Tibial artery (tissue), 4 donors: Measurements from ENCODE around the gene MAPKAP1.
A peak's percentile ranks its signal among the peaks of the same experiment; 100 is the strongest.

Experiments used
- DNase-seq, 2 donors: peaks; one replicate each; pipeline ENCODE4 v3.0.0-alpha.2; 2019
- H3K27ac ChIP-seq, 2 donors: fragments of 200-600 bp; sonication (generic) in 1 of 2; 1 replicate in 1 of 2; 2 replicates in 1 of 2; pipeline ENCODE4 v1.5.1; 2018 to 2019; ENCODE audit warnings: mild to moderate bottlenecking in 1 of 2
- H3K27me3 ChIP-seq, 2 donors: fragments of 200-600 bp; sonication (generic) in 1 of 2; one replicate each; pipeline versions ENCODE4 v1.5.1 to v1.6.0; 2016 to 2019
- H3K36me3 ChIP-seq, 3 donors: fragments of 200-600 bp; sonication (generic) in 2 of 3; one replicate each; pipeline ENCODE4 v1.5.1; 2016 to 2019; ENCODE audit warnings: mild to moderate bottlenecking in 2 of 3
- H3K4me1 ChIP-seq, 4 donors: fragments of 200-600 bp; sonication (generic) in 2 of 4; 1 replicate in 3 of 4; 2 replicates in 1 of 4; pipeline ENCODE4 v1.5.1; 2016 to 2019
- H3K4me3 ChIP-seq, 2 donors: fragments of 200-600 bp; sonication (generic) in 1 of 2; 1 replicate in 1 of 2; 2 replicates in 1 of 2; pipeline ENCODE4 v1.5.1; 2018 to 2019; ENCODE audit warnings: mild to moderate bottlenecking in 2 of 2
- H3K9me3 ChIP-seq, 3 donors: fragments of 200-600 bp; sonication (generic) in 1 of 3; one replicate each; pipeline ENCODE4 v1.5.1; 2016 to 2019
- intact Hi-C: fragments of 100-400 bp; cut with DNase I; formaldehyde crosslinking; loops from one replicate; pipeline ENCODE4 v1.15.0; 2023; ENCODE audit warnings: low total_unique reads
- TF ChIP-seq, protein P1 (sequence below), 2 experiments: fragments of 200-600 bp in 1 of 2; fragments of 450-650 bp in 1 of 2; IDR thresholded peaks; one replicate each; pipeline ENCODE4 v1.5.1; 2017 to 2019; ENCODE audit warnings: antibody characterized with exemption in 2 of 2, mild to moderate bottlenecking in 1 of 2, moderate library complexity in 1 of 2

Gene MAPKAP1

GRCh38 chr9:125747053-125747764, 40.2 kb upstream of the MAPKAP1 start, which contains the start of gene PBX3:
Gene PBX3 (plus strand): TSS chr9:125747373.
- TF ChIP-seq, protein P1, sequence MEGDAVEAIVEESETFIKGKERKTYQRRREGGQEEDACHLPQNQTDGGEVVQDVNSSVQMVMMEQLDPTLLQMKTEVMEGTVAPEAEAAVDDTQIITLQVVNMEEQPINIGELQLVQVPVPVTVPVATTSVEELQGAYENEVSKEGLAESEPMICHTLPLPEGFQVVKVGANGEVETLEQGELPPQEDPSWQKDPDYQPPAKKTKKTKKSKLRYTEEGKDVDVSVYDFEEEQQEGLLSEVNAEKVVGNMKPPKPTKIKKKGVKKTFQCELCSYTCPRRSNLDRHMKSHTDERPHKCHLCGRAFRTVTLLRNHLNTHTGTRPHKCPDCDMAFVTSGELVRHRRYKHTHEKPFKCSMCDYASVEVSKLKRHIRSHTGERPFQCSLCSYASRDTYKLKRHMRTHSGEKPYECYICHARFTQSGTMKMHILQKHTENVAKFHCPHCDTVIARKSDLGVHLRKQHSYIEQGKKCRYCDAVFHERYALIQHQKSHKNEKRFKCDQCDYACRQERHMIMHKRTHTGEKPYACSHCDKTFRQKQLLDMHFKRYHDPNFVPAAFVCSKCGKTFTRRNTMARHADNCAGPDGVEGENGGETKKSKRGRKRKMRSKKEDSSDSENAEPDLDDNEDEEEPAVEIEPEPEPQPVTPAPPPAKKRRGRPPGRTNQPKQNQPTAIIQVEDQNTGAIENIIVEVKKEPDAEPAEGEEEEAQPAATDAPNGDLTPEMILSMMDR (IDR thresholded peaks at IDR 0.05), result no peak
- H3K36me3 ChIP-seq, result no peaks in the 10 kb centered on the region
- peak within 1 kb of the TSS; percentile 83 to 85 for H3K27ac ChIP-seq
- no peaks in the 10 kb centered on the region for H3K9me3 ChIP-seq
- intact Hi-C loops, result loop anchor here (5.0 kb wide), 1 partner anchor 40 kb away; the partner anchor contains the start of gene MAPKAP1
- peak within 1 kb of the TSS; percentile 85 to 97 for H3K4me3 ChIP-seq
- H3K27me3 ChIP-seq, result no peaks in the 10 kb centered on the region
- peak; percentile 42 to 78 for DNase-seq
- H3K4me1 ChIP-seq, result peaks cover 0 to 30% (median 9%) of the 10 kb centered on the region in 4 donors

GRCh38 chr9:125746774-125747052, 39.7 kb upstream of the MAPKAP1 start:
- H3K27me3 ChIP-seq, result peaks cover 0 to 2% of the 10 kb centered on the region in 2 donors
- peaks cover 0 to 30% (median 8%) of the 10 kb centered on the region in 4 donors for H3K4me1 ChIP-seq
- peak overlapping the region; percentile 85 to 97 for H3K4me3 ChIP-seq
- DNase-seq, result no peak
- no peaks in the 10 kb centered on the region for H3K36me3 ChIP-seq
- TF ChIP-seq, protein P1 (IDR thresholded peaks at IDR 0.05), result no peak
- intact Hi-C loops, result loop anchor here (5.0 kb wide), 1 partner anchor 39 kb away; the partner anchor contains the start of gene MAPKAP1
- H3K9me3 ChIP-seq, result no peaks in the 10 kb centered on the region
- H3K27ac ChIP-seq, result peak overlapping the region; percentile 83 to 84

- H3K9me3 ChIP-seq, result no peaks in the 10 kb centered on the region
- H3K27me3 ChIP-seq, result peaks cover 0 to 2% of the 10 kb centered on the region in 2 donors
- TF ChIP-seq, protein P1 (IDR thresholded peaks at IDR 0.05), result no peak
- intact Hi-C loops, result loop anchor here (5.0 kb wide), 1 partner anchor 39 kb away; the partner anchor contains the start of gene MAPKAP1
- peak overlapping the region; percentile 83 to 84 for H3K27ac ChIP-seq
- peaks cover 0 to 30% (median 8%) of the 10 kb centered on the region in 4 donors for H3K4me1 ChIP-seq
- no peaks in the 10 kb centered on the region for H3K36me3 ChIP-seq
- DNase-seq, result peak; percentile 92 to 96
- peak overlapping the region; percentile 85 to 97 for H3K4me3 ChIP-seq
Measured at GRCh38 chr9:125746017-125746773, 39.2 kb upstream of the MAPKAP1 start.

GRCh38 chr9:125745682-125746016, 38.6 kb upstream of the MAPKAP1 start:
- peaks cover 0 to 24% (median 8%) of the 10 kb centered on the region in 4 donors for H3K4me1 ChIP-seq
- no peak for DNase-seq
- peak overlapping the region; percentile 83 to 84 for H3K27ac ChIP-seq
- H3K9me3 ChIP-seq, result no peaks in the 10 kb centered on the region
- intact Hi-C loops, result loop anchor here (5.0 kb wide), 1 partner anchor 38 kb away; the partner anchor contains the start of gene MAPKAP1
- peaks cover 0 to 2% of the 10 kb centered on the region in 2 donors for H3K27me3 ChIP-seq
- TF ChIP-seq, protein P1 (IDR thresholded peaks at IDR 0.05), result no peak
- H3K4me3 ChIP-seq, result peak overlapping the region; percentile 85 to 97
- no peaks in the 10 kb centered on the region for H3K36me3 ChIP-seq

- DNase-seq, result no peak
- intact Hi-C loops, result loop anchor here (5.0 kb wide), 1 partner anchor 38 kb away; the partner anchor contains the start of gene MAPKAP1
- Histone ChIP-seq H3K36me3 (no peaks in the 10 kb centered on the region), H3K27ac (no peak overlapping the region), H3K27me3 (peaks cover 0 to 2% of the 10 kb centered on the region in 2 donors), H3K4me3 (no peak overlapping the region), H3K9me3 (no peaks in the 10 kb centered on the region), H3K4me1 (peaks cover 0 to 18% (median 8%) of the 10 kb centered on the region in 4 donors)
- TF ChIP-seq, protein P1 (IDR thresholded peaks at IDR 0.05), result no peak
Measured at GRCh38 chr9:125745018-125745417, 38.0 kb upstream of the MAPKAP1 start.
